HEK293 (cell line): ENCODE results near the gene CCND1.

ENCODE experiments used
- INSM2 ChIP-seq: fragments of 450-650 bp; formaldehyde crosslinking; IDR thresholded peaks from 2 replicates; pipeline ENCODE4 v1.5.1; 2016; ENCODE audit warnings: missing biosample characterization, missing genetic modification characterization
- YY1 ChIP-seq: fragments of 450-650 bp; formaldehyde crosslinking; IDR thresholded peaks from 2 replicates; pipeline ENCODE4 v1.5.1; 2018; ENCODE audit warnings: missing biosample characterization, missing genetic modification characterization
- ZBTB49 ChIP-seq: fragments of 450-650 bp; formaldehyde crosslinking; IDR thresholded peaks from 2 replicates; pipeline ENCODE4 v1.5.1; 2016; ENCODE audit warnings: missing biosample characterization, missing genetic modification characterization, low read depth
- ZNF302 ChIP-seq: fragments of 450-650 bp; formaldehyde crosslinking; IDR thresholded peaks from 2 replicates; pipeline ENCODE4 v1.5.1; 2016; ENCODE audit warnings: missing biosample characterization, missing genetic modification characterization, low read depth
- ZNF623 ChIP-seq: fragments of 450-650 bp; formaldehyde crosslinking; IDR thresholded peaks from 2 replicates; pipeline ENCODE4 v1.5.1; 2016; ENCODE audit warnings: missing biosample characterization, missing genetic modification characterization

- TF ChIP-seq ZBTB49 (tag by site-specific recombination) (no peak), INSM2 (tag by site-specific recombination) (no peak), YY1 (tag by site-specific recombination) (no peak), ZNF623 (tag by site-specific recombination) (no peak), ZNF302 (tag by site-specific recombination) (no peak)
Observed at GRCh38 chr11:69697861-69698260, 56.9 kb downstream of the CCND1 start.
